Measurements from ENCODE around the gene LHX3.

Gene LHX3

DNA sequence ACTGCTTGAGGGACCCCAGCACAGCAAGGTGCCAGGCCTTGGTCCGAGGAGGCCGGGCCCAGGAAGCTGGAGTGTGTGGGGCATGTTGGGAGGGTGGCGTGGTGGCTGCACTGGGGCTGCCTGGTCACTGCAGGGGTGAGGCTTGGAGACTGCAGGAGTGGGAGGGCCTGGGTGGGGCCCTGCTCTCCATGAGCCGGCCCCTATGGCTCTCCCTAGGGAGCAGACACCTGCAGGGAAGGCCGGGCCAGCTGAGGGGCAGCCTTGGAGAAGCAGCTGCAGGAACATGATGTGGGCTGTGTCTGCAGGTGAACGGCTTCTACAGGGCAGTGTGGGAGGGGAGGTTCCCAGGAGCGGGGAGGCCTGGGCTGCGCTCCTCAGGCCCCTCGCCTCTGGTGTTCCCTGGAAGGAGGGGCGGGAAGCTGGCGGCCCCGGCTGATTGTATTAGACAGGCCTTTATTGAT lies 44.5 kb downstream of the LHX3 start:
- Histone ChIP-seq H3K4me1 (ENCODE audit: insufficient read depth, low read length, poor library complexity, severe bottlenecking) (peaks cover 5% of the 10 kb centered on the region), H3K9ac (ENCODE audit: low read depth, low read length, poor library complexity, severe bottlenecking) (no peak overlapping the region), H3K27me3 (ENCODE audit: insufficient read depth, low read length, poor library complexity, severe bottlenecking) (no peaks in the 10 kb centered on the region), H3F3A (ENCODE audit: low read depth) (no peaks in the 10 kb centered on the region), H3K9me2 (replicated peaks; ENCODE audit: low read depth, low read length) (no peaks in the 10 kb centered on the region), H4K20me1 (ENCODE audit: insufficient read depth, low read length, poor library complexity, severe bottlenecking) (no peaks in the 10 kb centered on the region), H3K36me3 (ENCODE audit: insufficient read depth, low read length) (no peaks in the 10 kb centered on the region), H2AFZ (ENCODE audit: low read length) (no peak overlapping the region), H3K9me3 (ENCODE audit: insufficient read depth, low read depth, low read length) (no peaks in the 10 kb centered on the region), H3K4me2 (ENCODE audit: low read depth, low read length, poor library complexity, severe bottlenecking) (no peak overlapping the region), H3K79me2 (ENCODE audit: insufficient read depth, low read length) (no peaks in the 10 kb centered on the region), H3K4me3 (ENCODE audit: low read length, poor library complexity, severe bottlenecking) (no peak overlapping the region)
- TF ChIP-seq CTCF (conservative IDR thresholded peaks at IDR 0.05; ENCODE audit: low read length) (no peak), EZH2phosphoT487 (IDR thresholded peaks at IDR 0.05; ENCODE audit: borderline replicate concordance) (no peak)

GRCh38 chr9:136159851-136160250 lies 45.1 kb downstream of the LHX3 start:
- H3K4me2 ChIP-seq (ENCODE audit: low read depth, low read length, poor library complexity, severe bottlenecking) = no peak overlapping the region
- TF ChIP-seq EZH2phosphoT487 (IDR thresholded peaks at IDR 0.05; ENCODE audit: borderline replicate concordance) = no peak
- no peak for TF ChIP-seq CTCF (conservative IDR thresholded peaks at IDR 0.05; ENCODE audit: low read length)

GRCh38 chr9:136157477-136158265 lies 47.3 kb downstream of the LHX3 start:
- Histone ChIP-seq H3K4me3 (ENCODE audit: low read length, poor library complexity, severe bottlenecking) (no peak overlapping the region), H3K9me3 (ENCODE audit: insufficient read depth, low read depth, low read length) (no peaks in the 10 kb centered on the region), H3K79me2 (ENCODE audit: insufficient read depth, low read length) (no peaks in the 10 kb centered on the region), H4K20me1 (ENCODE audit: insufficient read depth, low read length, poor library complexity, severe bottlenecking) (no peaks in the 10 kb centered on the region), H3K36me3 (ENCODE audit: insufficient read depth, low read length) (no peaks in the 10 kb centered on the region), H3K4me1 (ENCODE audit: insufficient read depth, low read length, poor library complexity, severe bottlenecking) (peaks cover 5% of the 10 kb centered on the region), H3F3A (ENCODE audit: low read depth) (no peaks in the 10 kb centered on the region), H3K27me3 (ENCODE audit: insufficient read depth, low read length, poor library complexity, severe bottlenecking) (no peaks in the 10 kb centered on the region), H3K4me2 (ENCODE audit: low read depth, low read length, poor library complexity, severe bottlenecking) (no peak overlapping the region), H2AFZ (ENCODE audit: low read length) (no peak overlapping the region), H3K9ac (ENCODE audit: low read depth, low read length, poor library complexity, severe bottlenecking) (no peak overlapping the region), H3K9me2 (replicated peaks; ENCODE audit: low read depth, low read length) (no peaks in the 10 kb centered on the region)
- TF ChIP-seq CTCF (conservative IDR thresholded peaks at IDR 0.05; ENCODE audit: low read length) (no peak), EZH2phosphoT487 (IDR thresholded peaks at IDR 0.05; ENCODE audit: borderline replicate concordance) (no peak)

More at GRCh38 chr9:136159851-136160250, 45.1 kb downstream of the LHX3 start:
- Histone ChIP-seq H4K20me1 (ENCODE audit: insufficient read depth, low read length, poor library complexity, severe bottlenecking) (no peaks in the 10 kb centered on the region), H3K36me3 (ENCODE audit: insufficient read depth, low read length) (no peaks in the 10 kb centered on the region), H3K4me1 (ENCODE audit: insufficient read depth, low read length, poor library complexity, severe bottlenecking) (peaks cover 5% of the 10 kb centered on the region), H2AFZ (ENCODE audit: low read length) (no peak overlapping the region), H3K9me2 (replicated peaks; ENCODE audit: low read depth, low read length) (no peaks in the 10 kb centered on the region), H3K9ac (ENCODE audit: low read depth, low read length, poor library complexity, severe bottlenecking) (no peak overlapping the region), H3K79me2 (ENCODE audit: insufficient read depth, low read length) (no peaks in the 10 kb centered on the region), H3F3A (ENCODE audit: low read depth) (no peaks in the 10 kb centered on the region), H3K9me3 (ENCODE audit: insufficient read depth, low read depth, low read length) (no peaks in the 10 kb centered on the region), H3K27me3 (ENCODE audit: insufficient read depth, low read length, poor library complexity, severe bottlenecking) (no peaks in the 10 kb centered on the region), H3K4me3 (ENCODE audit: low read length, poor library complexity, severe bottlenecking) (no peak overlapping the region)
